Activated CD4-positive, alpha-beta T cell treated with anti-CD3 and anti-CD28 coated beads, Interleukin-10, Interleukin-2, amounts not matched to agents 100 ng/mL and 50 ng/mL, durations not matched to agents 16 hours and 8 hours (primary cell): ENCODE measurements around the gene WDR33.
A peak's percentile ranks its signal among the peaks of the same experiment; 100 is the strongest.
"Not testable (repeated sequence)": the region's sequence is repeated elsewhere in the genome, so short reads cannot be mapped to it uniquely, and the experiment has no call there.

ENCODE experiments used
- DNase-seq: peaks from one replicate; pipeline ENCODE4 v3.0.0-alpha.2; 2020

The WDR33 gene

GRCh38 chr2:127807678-127808353, 3.2 kb downstream of the WDR33 start:
- DNase-seq, result no peak

- not testable (repeated sequence) for DNase-seq
Observed at GRCh38 chr2:127806860-127807259, 4.1 kb downstream of the WDR33 start.

- no peak for DNase-seq
Observed at GRCh38 chr2:127805491-127805890, 5.5 kb downstream of the WDR33 start.

- no peak for DNase-seq
Observed at GRCh38 chr2:127799926-127800325, 11.0 kb downstream of the WDR33 start.

- DNase-seq, result no peak
Observed at GRCh38 chr2:127796389-127796788, 14.6 kb downstream of the WDR33 start.

- not testable (repeated sequence) for DNase-seq
Observed at GRCh38 chr2:127794901-127795300, 16.1 kb downstream of the WDR33 start.

- no peak for DNase-seq
Observed at GRCh38 chr2:127792805-127793204, 18.2 kb downstream of the WDR33 start.

GRCh38 chr2:127790694-127791529, 20.1 kb downstream of the WDR33 start:
- DNase-seq, result peak; percentile 20

GRCh38 chr2:127786048-127786809, 24.7 kb downstream of the WDR33 start:
- no peak for DNase-seq

- no peak for DNase-seq
Observed at GRCh38 chr2:127784965-127785518, 25.9 kb downstream of the WDR33 start.

- DNase-seq, result no peak
Observed at GRCh38 chr2:127783101-127783500, 27.9 kb downstream of the WDR33 start.

GRCh38 chr2:127778850-127779249, 32.1 kb downstream of the WDR33 start:
- no peak for DNase-seq

- DNase-seq, result no peak
Observed at GRCh38 chr2:127778447-127778846, 32.5 kb downstream of the WDR33 start.

GRCh38 chr2:127776122-127776780, 34.7 kb downstream of the WDR33 start:
- no peak for DNase-seq

- no peak for DNase-seq
Observed at GRCh38 chr2:127771756-127772155, 39.2 kb downstream of the WDR33 start.

GRCh38 chr2:127770973-127771735, 39.8 kb downstream of the WDR33 start:
- peak; percentile 42 for DNase-seq

GRCh38 chr2:127770534-127770933, 40.4 kb downstream of the WDR33 start:
- not testable (repeated sequence) for DNase-seq

GRCh38 chr2:127769587-127769986, 41.4 kb downstream of the WDR33 start:
- DNase-seq, result no peak

- DNase-seq, result no peak
Observed at GRCh38 chr2:127768775-127769479, 42.0 kb downstream of the WDR33 start.

GRCh38 chr2:127763776-127764175, 47.2 kb downstream of the WDR33 start:
- no peak for DNase-seq

GRCh38 chr2:127762846-127763245, 48.1 kb downstream of the WDR33 start:
- no peak for DNase-seq
